NCI-H146 treated with DMSO at 0.1 percent for 48 hours (cell line): Measurements from ENCODE around the gene MICALL1.

ENCODE experiments used
- DNase-seq: peaks from one replicate; lab custom pipeline; 2025; ENCODE audit not compliant: unreplicated experiment; lab: John Stamatoyannopoulos, UW

Gene MICALL1

DNA sequence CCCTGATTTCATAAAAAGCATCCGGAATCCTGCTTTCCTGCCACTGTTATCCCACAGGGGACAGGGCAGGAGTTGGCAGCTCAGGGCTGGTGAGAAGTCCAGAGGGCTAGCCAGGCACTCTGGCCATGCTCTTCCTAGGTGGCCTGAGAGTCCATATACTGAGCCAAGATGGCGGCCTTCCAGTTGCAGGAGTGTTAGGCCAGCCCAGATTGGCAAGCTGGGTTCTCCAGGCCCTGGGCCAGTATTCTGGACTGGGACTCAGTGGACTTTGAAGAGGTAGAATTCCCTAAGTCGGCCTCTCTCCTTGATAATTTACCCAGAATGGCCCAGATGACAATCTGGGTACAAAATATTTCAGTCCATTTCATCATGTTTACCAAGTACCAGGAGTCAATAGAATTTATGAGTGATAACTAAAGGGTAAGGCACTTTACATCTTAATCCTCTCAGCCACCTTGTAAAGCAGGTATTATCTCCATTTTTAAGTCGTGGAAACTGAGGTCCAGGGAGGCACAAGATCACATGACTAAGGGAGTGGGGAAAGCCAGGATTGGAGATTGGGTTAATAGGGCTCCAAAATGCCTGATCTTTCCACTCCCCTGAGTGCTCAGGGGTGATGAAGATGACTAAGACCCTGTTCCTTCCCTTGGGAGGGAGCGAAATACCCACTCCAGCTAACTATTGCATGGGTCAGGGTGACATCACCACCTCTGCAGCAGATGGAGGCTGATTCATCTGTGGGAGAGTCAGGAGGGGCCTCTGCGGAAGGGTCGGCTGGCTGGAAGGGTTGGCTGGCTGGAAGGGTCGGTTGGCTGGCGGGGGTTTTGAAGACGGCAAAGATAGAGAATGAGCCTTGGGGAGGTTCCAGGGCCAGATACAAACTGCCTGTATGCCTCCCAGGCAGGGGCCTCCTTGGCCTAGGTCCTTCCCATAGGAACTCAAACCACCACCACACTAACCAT, 1.2 kb upstream of the MICALL1 start:
- DNase-seq, result no peak

DNA sequence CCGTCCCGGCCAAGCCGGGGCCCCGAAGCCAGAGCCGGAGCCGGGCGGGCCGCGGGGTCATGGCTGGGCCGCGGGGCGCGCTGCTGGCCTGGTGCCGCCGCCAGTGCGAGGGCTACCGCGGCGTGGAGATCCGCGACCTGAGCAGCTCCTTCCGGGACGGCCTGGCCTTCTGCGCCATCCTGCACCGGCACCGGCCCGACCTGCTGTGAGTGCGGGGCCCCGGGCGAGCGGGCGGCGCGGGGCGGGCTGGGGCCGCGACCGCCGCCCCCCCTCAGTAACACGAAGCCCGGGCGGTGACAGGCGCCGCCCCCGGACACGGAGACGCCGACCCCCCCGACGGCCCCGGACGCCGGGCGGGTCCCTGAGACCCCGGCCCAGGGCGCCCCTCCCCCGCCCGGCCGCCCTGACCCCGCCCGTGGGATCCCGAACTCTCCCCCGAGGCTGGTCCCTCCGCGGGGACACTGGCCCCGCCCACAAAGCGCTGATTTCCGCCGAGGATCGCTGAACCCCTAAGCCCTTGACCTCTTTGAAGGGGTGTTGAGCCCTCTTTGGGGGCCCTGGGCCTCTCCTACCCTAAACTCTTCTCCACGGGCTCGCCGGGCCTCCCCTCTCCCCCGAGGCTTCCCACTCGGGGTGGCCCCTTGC, 389 bp downstream of the MICALL1 start:
- DNase-seq, result no peak

DNA sequence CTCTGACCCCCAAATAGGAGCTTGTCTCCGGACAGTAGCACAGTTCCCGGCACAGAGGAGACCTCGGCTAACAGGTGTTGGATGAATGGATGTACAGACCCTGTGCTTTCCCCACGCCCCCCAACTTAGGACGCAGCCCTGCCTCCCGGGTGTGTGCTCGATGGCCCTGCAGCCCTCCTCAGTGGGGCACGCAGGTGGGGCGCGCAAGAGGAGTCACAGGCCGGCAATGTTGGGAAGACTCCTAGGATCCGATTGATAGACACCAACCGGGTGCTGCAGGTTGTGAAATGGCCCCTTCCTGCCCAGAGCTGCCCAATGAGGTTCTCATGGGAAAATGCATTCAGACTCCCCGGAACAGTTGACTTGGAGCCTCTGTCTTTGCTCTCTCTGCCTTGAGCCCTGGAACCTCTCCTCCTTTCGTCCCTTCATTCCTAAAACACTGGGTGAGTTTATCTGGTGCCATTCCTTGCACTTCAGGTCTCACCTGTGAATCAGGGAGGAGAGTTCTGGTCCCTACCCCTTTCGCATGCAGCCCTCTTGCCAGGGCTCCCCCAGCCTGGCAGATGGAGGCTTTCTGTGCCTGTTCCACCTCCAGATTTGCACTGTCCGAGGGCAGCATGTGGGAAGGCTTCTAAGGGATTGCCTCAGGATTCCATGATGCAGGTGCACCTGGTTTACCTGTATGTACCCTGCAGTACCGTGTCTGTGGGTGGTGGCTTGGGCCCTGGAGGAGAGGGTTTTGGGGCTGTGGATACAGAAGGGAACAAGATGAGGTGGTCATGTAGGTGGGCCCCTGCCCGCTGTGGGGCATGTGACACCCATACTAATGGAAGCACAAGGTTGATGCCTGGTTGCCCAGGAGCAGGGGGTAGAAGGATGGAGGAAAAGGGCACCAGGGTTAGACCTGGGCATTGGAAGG, 1.2 kb downstream of the MICALL1 start:
- no peak for DNase-seq

- DNase-seq, result no peak
Observed at GRCh38 chr22:37909766-37910165, 3.7 kb downstream of the MICALL1 start.

GRCh38 chr22:37910890-37911672, 5.0 kb downstream of the MICALL1 start:
- no peak for DNase-seq

GRCh38 chr22:37911697-37912096, 5.6 kb downstream of the MICALL1 start:
- DNase-seq, result no peak

GRCh38 chr22:37912171-37912570, 6.1 kb downstream of the MICALL1 start:
- no peak for DNase-seq

GRCh38 chr22:37913233-37913721, 7.2 kb downstream of the MICALL1 start:
- DNase-seq, result no peak

DNA sequence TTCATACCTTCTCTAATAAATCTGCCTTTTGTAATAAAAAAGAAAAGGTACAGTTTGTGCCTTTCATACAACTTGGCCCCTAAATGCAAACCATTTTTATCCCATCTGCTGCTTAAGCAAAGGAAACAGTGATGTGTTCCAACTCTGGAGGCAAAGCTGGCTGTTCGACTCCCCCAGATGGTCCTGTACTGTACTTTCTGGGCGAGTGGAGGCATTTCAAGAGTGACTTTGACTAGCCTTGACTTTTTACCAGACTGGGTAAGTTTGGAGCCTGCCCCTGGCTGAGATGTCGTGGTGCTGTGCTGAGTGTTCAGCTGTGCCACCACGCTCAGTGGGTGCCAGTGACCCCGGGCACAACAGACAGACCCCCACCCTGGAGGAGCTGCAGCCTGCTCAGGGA, 10.2 kb downstream of the MICALL1 start:
- DNase-seq, result no peak

GRCh38 chr22:37917874-37918548, 11.9 kb downstream of the MICALL1 start:
- no peak for DNase-seq

- no peak for DNase-seq
Observed at GRCh38 chr22:37918580-37919270, 12.6 kb downstream of the MICALL1 start.

DNA sequence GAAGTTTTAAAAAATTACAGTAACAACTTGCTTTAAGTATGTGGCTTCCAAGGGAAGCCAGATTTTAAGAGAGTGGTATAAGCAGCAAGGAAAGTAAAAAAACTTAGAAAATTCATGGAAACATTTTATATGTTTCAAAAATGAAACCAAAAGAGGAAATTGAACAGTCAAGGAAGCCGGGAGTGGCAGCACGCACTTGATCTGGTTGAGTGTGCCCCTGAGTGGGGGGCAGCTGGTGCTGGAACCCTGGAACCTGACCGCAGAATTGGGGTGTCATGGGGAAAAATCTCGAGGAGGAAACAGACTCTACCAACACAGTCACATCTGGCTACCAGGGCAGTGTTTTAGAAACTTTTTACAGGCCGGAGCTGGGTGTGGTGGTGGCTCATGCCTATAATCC, 14.0 kb downstream of the MICALL1 start:
- no peak for DNase-seq

- no peak for DNase-seq
Observed at GRCh38 chr22:37922191-37922590, 16.1 kb downstream of the MICALL1 start.

- DNase-seq, result no peak
Observed at GRCh38 chr22:37923927-37924326, 17.8 kb downstream of the MICALL1 start.

DNA sequence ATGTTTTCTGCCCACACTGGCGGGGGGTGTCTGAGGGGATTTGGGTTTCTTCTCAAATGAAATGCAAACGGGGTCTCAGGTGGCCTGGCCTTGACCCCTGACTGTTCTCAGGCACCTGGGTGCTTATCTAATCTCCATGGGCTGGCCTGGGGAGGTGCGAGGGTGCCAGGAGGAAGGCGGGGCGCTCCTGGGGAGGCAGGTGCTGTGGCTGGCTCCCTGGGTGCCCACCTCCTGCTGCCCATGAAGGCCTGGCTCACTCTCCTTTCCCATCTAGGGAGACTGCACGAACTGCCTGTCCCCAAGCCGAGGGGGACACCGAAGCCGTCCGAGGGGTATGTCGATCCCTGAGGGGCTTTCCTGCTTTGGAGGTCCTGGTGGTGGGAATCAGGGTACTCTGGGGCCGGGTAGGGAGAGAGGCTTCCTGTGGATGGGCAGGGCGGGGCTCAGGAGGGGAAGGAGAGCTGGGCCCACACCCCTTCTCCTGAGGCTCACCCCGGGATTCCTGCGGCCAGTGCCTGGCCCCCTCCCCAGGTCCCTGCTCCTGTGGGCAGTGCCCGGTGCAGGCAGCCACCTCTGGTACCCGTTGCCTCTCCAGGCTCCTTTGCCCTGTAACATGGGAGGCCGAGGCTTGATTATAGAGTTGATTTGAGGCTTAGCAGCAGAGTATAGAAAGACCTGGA, 18.4 kb downstream of the MICALL1 start:
- no peak for DNase-seq

- no peak for DNase-seq
Observed at GRCh38 chr22:37925330-37925729, 19.2 kb downstream of the MICALL1 start.

DNA sequence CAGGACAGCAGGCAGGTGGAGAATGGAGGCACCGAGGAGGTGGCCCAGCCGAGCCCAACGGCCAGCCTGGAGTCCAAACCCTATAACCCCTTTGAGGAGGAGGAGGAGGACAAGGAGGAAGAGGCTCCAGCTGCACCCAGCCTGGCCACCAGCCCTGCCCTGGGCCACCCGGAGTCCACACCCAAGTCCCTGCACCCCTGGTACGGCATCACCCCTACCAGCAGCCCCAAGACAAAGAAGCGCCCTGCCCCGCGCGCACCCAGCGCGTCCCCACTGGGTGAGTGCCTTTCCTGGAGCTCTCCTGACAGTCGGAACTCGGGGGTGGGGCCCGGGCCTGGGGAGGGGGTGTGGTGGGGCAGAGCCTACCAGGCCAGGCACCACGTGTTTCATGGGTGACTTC, 19.7 kb downstream of the MICALL1 start:
- no peak for DNase-seq

DNA sequence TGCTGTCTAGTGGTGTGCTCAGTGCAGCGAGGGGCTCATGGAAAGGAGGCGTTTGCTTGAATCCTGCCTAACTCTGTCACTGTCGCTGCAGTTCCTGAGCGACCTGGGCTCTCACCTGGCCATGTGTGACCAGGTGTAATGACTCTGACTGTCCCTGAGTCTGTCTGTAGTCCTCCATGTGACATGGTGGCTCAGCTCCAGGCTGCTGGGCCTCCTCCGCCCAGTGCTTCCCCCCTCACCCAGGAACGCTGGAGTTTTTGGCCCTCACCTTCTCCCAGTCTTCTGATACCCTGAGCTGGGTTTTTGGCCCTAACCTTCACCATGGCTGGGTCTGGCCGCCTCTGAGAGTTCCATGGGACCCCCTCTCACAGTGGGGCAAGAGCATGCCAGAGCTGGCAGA, 20.3 kb downstream of the MICALL1 start:
- no peak for DNase-seq
